Right kidney (tissue), 1 donor: ENCODE data around the gene RNF32.
"Not testable (repeated sequence)": the region's sequence is repeated elsewhere in the genome, so short reads cannot be mapped to it uniquely, and the experiment has no call there.

Experiments used
- DNase-seq: peaks from one replicate; pipeline ENCODE4 v3.0.0-alpha.2; 2016

The RNF32 gene

DNA sequence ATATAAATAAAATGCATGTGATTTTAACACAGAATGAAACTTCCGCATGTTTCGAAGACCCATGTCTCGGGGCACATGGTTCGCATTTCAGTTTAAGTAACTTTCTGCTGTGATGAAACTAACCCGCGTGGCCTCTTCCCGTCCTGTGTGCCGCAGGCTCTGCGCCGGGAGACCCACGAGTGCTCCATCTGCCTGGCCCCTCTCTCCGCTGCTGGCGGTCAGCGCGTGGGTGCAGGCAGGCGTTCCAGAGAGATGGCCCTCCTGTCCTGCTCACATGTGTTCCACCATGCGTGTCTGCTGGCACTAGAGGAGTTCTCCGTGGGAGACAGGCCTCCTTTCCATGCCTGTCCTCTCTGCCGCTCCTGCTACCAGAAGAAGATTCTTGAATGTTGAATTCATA, 35.7 kb downstream of the RNF32 start:
- no peak for DNase-seq

DNA sequence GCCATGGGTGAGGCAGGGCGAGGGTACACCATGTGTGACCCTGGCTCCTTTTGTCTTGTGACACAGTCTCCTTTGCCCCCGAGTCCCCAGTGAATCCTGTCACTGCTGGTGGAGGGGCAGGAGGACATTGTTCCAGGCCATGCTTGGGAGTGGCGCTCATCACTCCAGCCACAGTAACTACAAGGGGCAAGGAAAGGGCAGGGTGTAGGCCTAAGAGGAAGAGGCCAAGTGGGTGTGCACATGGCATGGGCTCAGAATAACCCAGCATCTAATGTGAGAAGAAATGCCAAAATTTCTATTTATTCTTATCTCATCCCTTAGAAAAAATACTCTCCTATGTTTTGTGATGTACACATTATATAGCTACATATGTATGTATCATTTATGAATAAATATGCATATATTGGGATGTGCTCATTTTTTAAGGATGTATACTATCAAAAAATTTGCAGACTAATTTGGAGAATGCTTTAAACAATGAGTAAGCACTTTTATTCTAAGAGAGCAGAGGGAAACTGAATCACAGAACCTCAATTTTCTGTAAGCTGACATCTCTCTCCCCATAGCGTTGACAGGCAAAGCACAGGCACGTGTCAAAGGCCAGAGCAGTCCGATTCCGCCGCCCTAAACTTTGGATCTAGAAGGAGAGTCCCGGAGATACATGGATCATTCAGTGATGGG, 36.9 kb downstream of the RNF32 start:
- no peak for DNase-seq

DNA sequence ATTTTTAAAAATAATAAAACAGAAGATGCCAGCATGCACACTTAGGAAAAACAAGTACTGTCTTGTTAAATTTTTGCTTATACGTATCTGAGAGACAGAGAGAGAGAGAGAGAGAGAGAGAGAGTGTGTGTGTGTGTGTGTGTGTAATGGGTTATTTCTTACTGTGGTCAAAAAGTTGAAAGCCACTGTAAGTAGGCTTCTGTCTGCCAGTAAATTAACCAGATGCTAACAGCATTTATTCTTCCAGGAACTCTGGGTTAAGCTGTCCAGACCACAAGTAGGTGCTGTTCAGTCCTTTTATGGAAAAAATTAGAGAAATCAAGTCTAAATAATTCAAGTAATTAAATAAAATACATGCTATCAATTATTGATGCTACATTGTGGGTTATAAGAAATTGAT, 39.7 kb downstream of the RNF32 start:
- no peak for DNase-seq

DNA sequence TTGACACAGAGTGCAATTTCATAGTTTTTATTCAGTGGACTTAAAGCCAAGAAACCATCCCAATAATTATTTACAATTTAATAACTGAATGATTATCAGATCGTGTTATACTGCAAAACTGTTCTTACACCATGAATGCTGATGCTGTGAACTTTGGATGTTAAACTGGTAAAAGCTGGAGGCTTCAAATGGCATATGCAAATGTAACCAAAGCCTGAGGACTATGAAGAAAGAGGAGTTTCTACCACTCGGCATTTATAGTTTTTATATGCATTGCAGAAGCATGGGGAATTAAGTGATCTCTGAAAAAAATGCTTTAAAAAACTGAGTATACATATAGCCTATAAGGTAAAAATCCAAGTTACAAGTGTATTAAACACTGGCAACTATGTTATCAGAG, 42.4 kb downstream of the RNF32 start:
- DNase-seq: no peak

DNA sequence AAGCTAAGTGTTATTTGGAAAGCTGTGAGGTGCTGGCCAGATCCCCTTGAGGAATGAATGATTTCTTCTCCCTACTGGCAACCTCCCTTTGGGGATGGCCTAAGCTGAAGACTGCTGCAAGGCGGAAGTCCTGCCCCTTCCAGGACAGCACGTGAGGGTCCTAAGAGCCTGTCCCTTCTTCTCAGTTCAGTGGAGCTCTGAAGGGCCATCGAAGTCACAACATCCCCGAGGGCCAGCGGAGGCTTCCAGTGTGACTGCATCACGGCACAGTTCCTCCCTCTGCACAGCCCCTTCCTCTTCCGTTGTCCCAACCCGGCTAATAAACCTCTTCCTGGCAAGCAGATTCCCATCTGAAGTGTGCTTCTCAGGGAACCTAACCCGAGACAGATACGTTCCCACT, 43.7 kb downstream of the RNF32 start:
- DNase-seq: no peak

DNA sequence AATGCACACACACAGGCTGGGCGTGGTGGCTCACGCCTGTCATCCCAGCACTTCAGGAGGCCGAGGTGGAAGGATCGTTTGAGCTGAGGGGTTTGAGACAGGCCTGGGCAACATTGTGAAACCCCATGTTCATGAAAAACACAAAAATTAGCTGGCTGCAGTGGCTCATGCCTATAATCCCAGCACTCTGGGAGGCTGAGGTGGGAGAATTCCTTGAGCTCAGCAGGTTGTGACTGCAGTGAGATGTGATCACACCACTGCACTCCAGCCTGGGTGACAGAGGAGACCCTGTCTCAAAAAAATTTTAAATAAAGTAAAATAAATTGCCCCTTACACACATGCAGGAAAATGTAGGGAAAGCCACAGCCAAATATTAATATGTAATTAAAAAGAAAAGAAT, 44.1 kb downstream of the RNF32 start:
- DNase-seq: no peak

DNA sequence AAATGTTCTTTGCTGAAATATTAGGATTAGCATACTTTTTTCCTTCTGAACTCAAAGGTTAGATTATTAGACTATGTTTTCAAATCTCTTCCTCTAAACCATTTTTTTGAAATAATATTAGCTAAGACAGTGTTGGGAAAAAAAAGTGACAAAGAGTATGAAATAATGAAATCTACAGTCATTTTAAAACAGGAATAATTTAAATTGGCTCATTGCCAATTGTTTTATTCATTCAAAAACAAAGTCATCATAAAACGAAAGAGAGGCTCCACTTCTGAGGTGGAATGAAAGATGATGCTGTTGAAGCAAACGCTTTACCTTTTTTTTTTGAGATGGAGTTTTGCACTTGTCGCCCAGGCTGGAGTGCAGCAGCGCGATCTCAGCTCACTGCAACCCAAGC, 51.2 kb downstream of the RNF32 start:
- no peak for DNase-seq

DNA sequence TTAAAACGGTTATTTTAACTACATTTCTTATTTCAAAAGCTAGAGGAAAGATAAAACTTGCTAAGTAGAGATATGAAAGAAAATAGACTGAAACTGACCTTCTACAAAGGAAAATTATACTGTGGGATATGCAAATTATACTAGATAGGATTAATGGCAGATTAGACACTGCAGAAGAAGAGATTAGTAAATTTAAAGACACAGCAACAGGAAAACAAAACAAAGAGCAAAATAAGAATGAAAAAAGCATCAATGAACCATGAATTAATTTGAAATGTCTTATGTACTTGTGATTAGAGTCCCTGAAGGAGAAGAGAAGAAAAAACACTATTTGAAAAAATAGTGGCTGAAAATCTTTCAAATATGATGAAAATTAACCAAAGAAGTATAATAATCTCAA, 52.3 kb downstream of the RNF32 start:
- no peak for DNase-seq

DNA sequence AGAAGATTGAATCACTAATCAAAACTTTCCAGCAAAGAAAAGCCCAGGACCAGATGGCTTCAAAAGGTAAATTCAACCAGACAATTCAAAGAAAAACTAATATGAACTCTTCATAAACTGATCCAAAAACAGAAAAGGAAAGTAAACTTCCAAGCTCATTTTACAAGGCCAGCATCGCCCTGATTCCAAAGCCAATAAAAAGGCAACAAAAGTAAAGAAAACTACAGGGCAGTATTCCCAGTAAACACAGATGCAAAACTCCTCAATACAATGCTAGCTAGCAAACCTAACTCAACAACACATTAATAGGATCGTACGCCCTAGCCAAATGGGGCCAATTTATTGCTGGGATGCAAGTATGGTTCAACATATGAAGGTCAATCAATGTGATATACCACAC, 53.1 kb downstream of the RNF32 start:
- no peak for DNase-seq

DNA sequence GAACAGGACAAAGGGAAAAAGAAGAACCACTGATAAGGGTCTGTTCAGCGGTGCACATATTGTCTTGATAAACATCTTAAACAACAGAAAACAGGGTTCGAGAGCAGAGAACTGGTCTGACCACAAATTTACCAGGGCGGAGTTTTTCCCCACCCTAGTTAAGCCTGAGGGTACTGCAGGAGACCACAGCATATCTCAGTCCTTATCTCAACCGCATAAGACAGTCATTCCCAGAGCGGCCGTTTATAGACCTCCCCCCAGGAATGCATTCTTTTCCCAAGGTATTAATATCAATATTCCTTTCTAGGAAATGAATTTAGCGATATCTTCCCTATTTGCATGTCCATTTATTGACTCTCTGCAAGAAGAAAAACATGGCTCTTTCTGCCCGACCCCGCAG, 56.7 kb downstream of the RNF32 start:
- not testable (repeated sequence) for DNase-seq

DNA sequence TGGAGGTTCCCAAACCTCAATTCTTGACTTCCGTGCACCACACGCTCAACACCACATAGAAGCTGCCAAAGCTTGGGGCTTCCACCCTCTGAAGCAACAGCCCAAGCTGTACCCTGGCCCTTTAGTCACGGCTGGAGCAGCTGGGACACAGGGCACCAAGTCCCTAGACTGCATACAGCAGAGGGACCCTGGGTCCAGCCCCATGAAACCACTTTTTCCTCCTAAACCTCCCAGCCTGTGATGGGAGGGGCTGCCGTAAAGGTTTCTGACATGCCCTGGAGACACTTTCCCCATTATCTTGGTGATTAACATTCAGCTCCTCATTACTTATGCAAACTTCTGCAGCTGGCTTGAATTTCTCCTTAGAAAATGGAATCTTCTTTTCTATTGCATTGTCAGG, 57.9 kb downstream of the RNF32 start:
- DNase-seq: not testable (repeated sequence)

DNA sequence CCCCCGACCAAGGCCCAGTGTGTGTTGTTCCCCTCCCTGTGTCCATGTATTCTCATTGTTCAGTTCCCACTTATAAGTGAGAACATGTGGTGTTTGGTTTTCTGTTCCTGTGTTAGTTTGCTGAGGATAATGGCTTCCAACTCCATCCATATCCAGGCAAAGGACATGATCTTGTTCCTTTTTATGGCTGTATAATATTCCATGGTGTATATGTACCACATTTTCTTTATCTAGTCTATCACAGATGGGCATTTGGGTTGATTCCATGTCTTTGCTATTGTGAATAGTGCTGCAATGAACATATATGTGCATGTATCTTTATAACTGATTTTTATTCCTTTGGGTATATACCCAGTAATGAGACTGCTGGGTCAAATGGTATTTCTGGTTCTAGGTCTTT, 61.2 kb downstream of the RNF32 start:
- not testable (repeated sequence) for DNase-seq

DNA sequence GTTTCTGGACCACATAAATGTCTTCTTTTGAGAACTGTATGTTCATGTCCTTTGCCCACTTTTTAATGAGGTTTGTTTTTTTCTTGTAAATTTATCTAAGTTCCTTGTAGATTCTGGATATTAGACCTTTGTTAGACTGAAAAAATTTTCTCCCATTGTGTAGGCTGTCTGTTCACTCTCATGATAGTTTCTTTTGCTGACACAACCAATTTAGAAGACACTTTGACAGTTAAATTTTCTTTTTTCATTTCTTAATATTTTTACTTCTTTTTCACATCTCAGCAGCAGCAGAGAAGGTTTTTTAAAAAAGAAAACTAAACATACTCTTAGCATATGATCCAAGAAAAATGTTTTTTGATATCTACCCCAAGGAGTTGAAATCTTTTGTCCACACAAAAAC, 61.8 kb downstream of the RNF32 start:
- no peak for DNase-seq

DNA sequence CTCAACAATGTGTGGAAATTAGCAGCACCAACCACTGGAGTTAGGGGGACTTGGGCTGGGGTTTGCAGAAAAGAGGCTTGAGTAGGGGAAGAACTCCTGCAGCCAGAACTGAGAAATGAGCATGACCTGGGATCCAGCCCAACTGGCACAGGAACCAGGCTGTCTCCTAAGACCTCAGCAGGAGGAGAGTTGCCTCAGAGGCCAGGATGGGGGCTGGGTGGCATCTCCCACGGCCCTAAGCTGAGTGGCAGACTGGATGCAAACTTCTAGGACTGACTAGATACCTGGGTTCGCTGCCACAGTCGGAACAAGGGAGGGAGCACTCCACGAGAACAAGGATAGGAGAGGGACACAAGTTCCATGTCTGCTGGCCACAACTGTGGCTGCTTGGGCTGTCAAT, 62.6 kb downstream of the RNF32 start:
- DNase-seq: no peak

DNA sequence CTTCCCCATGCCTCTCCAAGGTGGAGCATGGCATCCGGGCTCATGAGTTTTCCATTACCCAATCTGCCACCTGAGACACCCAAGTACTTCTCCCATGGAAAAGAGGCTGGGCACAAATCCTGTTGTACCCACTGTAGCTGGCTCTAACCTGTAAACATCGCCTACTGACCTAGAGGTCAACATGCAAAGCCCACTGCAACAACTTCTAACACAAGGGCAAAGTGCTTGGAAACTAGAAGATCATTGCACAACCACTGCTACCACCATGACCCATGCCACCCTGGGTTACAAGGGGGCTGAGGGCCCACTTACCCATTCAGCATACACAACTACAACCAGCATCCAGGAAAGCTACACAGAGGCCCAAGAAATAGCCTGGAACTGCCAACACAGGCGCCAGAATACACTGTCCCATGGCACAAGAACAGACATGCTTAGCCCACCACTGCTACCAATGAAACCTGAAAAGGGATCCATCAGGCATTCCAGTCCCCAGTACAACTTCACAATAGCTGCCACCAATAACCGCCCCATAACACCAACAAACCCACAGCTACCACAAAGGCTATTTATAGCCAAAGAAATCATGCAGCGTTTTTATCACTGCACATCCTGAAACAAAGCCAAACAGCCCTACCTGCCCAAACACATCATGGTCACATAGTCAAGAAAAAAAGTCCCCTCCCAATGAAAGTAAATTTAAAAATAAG, 63.4 kb downstream of the RNF32 start:
- DNase-seq: no peak

DNA sequence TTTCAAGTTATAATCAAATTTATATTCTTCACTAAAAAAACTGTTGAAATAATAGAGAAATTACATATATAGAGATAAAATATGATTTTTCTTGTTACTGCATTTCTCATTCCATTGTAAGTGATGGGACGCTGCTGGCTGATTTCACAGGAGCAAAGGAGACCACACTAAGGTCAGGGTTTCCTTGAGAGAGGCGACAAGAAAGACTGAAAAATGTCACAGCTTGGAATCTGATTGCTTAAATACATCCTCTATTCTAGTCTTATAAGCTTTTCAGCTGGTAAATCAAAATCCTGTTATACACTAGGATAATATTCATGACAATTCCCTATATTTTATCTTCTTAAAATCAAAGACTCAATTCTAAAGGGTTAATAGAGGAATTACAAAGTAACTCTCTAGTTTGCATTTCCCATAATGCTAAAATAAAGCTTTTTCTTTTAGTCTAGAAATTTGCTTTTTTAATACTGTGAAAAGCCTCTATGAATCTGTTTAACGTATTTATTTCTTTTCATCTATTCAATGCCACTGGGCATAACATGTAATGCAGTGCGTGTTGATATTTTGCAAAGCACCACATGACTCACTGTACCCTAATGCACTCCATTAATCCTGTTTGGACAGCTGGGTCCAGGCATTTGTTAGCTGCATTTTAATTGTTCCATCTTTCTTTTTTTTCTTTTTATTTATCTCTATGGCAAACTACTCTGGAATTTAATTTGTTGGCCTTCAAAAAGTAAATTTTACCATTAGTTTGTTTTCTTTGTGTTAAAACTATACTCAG, 81.7 kb downstream of the RNF32 start:
- no peak for DNase-seq

DNA sequence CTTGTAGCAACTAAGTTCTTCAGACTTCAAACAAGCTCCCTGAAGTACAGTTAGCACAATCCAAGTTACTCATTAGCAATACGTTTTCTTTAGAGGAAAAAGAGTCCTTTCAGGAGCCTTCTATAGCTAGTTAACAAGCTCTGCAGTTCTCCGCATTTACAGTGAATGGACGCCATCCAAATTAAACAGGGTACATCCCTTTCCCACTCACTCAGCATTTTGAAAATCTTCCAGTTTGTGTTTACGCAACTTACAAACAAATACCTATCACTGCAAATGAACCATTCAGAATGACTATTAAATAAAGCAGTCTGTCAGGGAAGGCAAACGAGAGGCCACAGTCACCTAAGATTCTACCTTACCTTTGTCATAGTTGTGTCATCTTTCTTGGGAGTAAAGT, 84.5 kb downstream of the RNF32 start:
- no peak for DNase-seq

DNA sequence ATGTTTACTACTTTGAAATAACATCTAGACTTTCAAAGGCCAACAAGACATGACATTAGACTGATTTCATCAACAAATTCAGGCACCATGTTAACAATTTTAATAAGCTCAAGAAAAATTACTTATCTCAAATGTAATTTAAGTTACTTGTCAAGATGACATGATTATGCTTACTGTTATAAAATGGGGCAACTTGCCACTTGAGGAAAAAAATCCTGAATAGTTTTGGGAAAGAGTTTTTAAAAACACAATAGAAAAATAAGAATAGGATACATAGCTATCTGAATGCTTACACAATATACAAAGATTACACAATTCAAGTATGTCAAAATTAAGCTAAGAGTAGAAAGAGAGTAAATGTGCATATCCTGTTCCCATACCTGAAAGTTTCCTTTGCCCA, 85.4 kb downstream of the RNF32 start:
- no peak for DNase-seq
